Neural cell (in vitro differentiated cells): ENCODE measurements around the gene RRAGB.

Experiments used
- EP300 ChIP-seq: fragments of 450-650 bp; conservative IDR thresholded peaks from 2 replicates; pipeline ENCODE4 v1.6.1; 2014; ENCODE audit warnings: antibody characterized with exemption, mild to moderate bottlenecking, moderate library complexity; ENCODE audit not compliant: poor library complexity, severe bottlenecking
- EZH2 ChIP-seq: fragments of 200-600, 300-800 bp; shearing (Covaris generic), sonication (generic); IDR thresholded peaks from 2 replicates; pipeline ENCODE4 v1.6.1; 2014; ENCODE audit warnings: antibody characterized with exemption, low read length, borderline replicate concordance, mild to moderate bottlenecking; ENCODE audit not compliant: insufficient read depth, poor library complexity, severe bottlenecking
- RAD21 ChIP-seq: fragments of 450-650 bp; conservative IDR thresholded peaks from 2 replicates; pipeline ENCODE4 v1.6.1; 2014; ENCODE audit warnings: antibody characterized with exemption, mild to moderate bottlenecking, moderate library complexity
- TF ChIP-seq, protein P1 (sequence below): fragments of 450-650 bp; IDR thresholded peaks from 2 replicates; pipeline ENCODE4 v1.5.1; 2014; ENCODE audit warnings: antibody characterized with exemption, mild to moderate bottlenecking, moderate library complexity; ENCODE audit not compliant: poor library complexity, severe bottlenecking

DNA sequence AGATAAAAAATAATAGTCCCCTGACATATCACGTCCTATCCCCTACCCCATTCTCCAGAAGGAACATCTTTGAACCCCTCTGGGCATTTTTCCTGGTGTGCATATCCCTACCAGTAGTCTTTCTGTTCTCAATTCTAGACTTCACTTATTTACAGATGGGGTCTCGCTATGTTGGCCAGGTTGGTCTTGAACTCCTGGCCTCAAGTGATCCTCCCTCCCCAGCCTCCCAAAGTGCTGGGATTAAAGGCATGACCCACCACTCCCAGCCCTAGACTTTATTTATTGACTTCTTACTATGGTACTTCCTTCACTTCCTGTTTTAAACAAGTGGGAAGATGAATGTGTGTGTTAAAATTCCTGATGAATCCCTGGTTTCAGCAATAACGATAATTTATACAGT lies 612 bp upstream of the RRAGB start:
- TF ChIP-seq RAD21 = no peak
- TF ChIP-seq, protein P1, sequence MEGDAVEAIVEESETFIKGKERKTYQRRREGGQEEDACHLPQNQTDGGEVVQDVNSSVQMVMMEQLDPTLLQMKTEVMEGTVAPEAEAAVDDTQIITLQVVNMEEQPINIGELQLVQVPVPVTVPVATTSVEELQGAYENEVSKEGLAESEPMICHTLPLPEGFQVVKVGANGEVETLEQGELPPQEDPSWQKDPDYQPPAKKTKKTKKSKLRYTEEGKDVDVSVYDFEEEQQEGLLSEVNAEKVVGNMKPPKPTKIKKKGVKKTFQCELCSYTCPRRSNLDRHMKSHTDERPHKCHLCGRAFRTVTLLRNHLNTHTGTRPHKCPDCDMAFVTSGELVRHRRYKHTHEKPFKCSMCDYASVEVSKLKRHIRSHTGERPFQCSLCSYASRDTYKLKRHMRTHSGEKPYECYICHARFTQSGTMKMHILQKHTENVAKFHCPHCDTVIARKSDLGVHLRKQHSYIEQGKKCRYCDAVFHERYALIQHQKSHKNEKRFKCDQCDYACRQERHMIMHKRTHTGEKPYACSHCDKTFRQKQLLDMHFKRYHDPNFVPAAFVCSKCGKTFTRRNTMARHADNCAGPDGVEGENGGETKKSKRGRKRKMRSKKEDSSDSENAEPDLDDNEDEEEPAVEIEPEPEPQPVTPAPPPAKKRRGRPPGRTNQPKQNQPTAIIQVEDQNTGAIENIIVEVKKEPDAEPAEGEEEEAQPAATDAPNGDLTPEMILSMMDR = no peak
- TF ChIP-seq EZH2 = no peak
- no peak for TF ChIP-seq EP300
